ENCODE measurements around the gene PTPRC. TPM values are rescaled to one million over a fixed set of nuclear protein-coding genes. Genes with fewer than 3 reads are reported as not detected.

The PTPRC gene
- total and polyA plus RNA-seq, 2 donors = 130 to 490 TPM

GRCh38 chr1:198755715-198756114 is 116.9 kb downstream of the PTPRC start:
- no peak for DNase-seq (ENCODE audit: low read depth in 6 of 9, low spot score in 9 of 9)
- H3K27me3 ChIP-seq (ENCODE audit: control insufficient read depth in 2 of 2, insufficient read depth in 1 of 2, low read length in 1 of 2) = no peaks in the 10 kb centered on the region
- WGBS = 95% methylated on average over 2 of the region's 2 CpGs
- H3K4me3 ChIP-seq (ENCODE audit: low read length in 2 of 2) = no peak overlapping the region
- H3K9me3 ChIP-seq (ENCODE audit: control insufficient read depth in 2 of 2, insufficient read depth in 1 of 2, low read length in 1 of 2) = no peaks in the 10 kb centered on the region
- H3K27ac ChIP-seq (ENCODE audit: low read depth in 1 of 2, low read length in 1 of 2) = no peak overlapping the region
- no peaks in the 10 kb centered on the region for H3K4me1 ChIP-seq (ENCODE audit: control insufficient read depth in 2 of 2, insufficient read depth in 2 of 2, low read length in 2 of 2)
- H3K36me3 ChIP-seq (ENCODE audit: control insufficient read depth in 2 of 2, insufficient read depth in 2 of 2, low read length in 1 of 2) = peaks cover 20 to 51% of the 10 kb centered on the region in 2 donors

- Histone ChIP-seq H3K4me1 (ENCODE audit: control insufficient read depth in 2 of 2, insufficient read depth in 2 of 2, low read length in 2 of 2) (no peaks in the 10 kb centered on the region), H3K9me3 (ENCODE audit: control insufficient read depth in 2 of 2, insufficient read depth in 1 of 2, low read length in 1 of 2) (no peaks in the 10 kb centered on the region), H3K4me3 (ENCODE audit: low read length in 2 of 2) (no peak overlapping the region), H3K36me3 (ENCODE audit: control insufficient read depth in 2 of 2, insufficient read depth in 2 of 2, low read length in 1 of 2) (peaks cover 18 to 44% of the 10 kb centered on the region in 2 donors), H3K27me3 (ENCODE audit: control insufficient read depth in 2 of 2, insufficient read depth in 1 of 2, low read length in 1 of 2) (no peaks in the 10 kb centered on the region), H3K27ac (ENCODE audit: low read depth in 1 of 2, low read length in 1 of 2) (no peak overlapping the region)
- DNase-seq (ENCODE audit: low read depth in 6 of 9, low spot score in 9 of 9) = peak in 1 of 9 donors; percentile 27
Measured at GRCh38 chr1:198756470-198756869, 117.6 kb downstream of the PTPRC start.

- no peaks in the 10 kb centered on the region for H3K36me3 ChIP-seq (ENCODE audit: control insufficient read depth in 2 of 2, insufficient read depth in 2 of 2, low read length in 1 of 2)
- H3K4me3 ChIP-seq (ENCODE audit: low read length in 2 of 2) = no peak overlapping the region
- H3K27me3 ChIP-seq (ENCODE audit: control insufficient read depth in 2 of 2, insufficient read depth in 1 of 2, low read length in 1 of 2) = no peaks in the 10 kb centered on the region
- no peak overlapping the region for H3K27ac ChIP-seq (ENCODE audit: low read depth in 1 of 2, low read length in 1 of 2)
- H3K9me3 ChIP-seq (ENCODE audit: control insufficient read depth in 2 of 2, insufficient read depth in 1 of 2, low read length in 1 of 2) = no peaks in the 10 kb centered on the region
- DNase-seq (ENCODE audit: low read depth in 6 of 9, low spot score in 9 of 9) = no peak
- no peaks in the 10 kb centered on the region for H3K4me1 ChIP-seq (ENCODE audit: control insufficient read depth in 2 of 2, insufficient read depth in 2 of 2, low read length in 2 of 2)
- 97% methylated on average over 4 of the region's 4 CpGs for WGBS
Measured at GRCh38 chr1:198761859-198762616, 123.2 kb downstream of the PTPRC start.

GRCh38 chr1:198763298-198763714 is 124.5 kb downstream of the PTPRC start:
- Histone ChIP-seq H3K4me1 (ENCODE audit: control insufficient read depth in 2 of 2, insufficient read depth in 2 of 2, low read length in 2 of 2) (no peaks in the 10 kb centered on the region), H3K27ac (ENCODE audit: low read depth in 1 of 2, low read length in 1 of 2) (no peak overlapping the region), H3K27me3 (ENCODE audit: control insufficient read depth in 2 of 2, insufficient read depth in 1 of 2, low read length in 1 of 2) (no peaks in the 10 kb centered on the region), H3K36me3 (ENCODE audit: control insufficient read depth in 2 of 2, insufficient read depth in 2 of 2, low read length in 1 of 2) (no peaks in the 10 kb centered on the region), H3K9me3 (ENCODE audit: control insufficient read depth in 2 of 2, insufficient read depth in 1 of 2, low read length in 1 of 2) (no peaks in the 10 kb centered on the region), H3K4me3 (ENCODE audit: low read length in 2 of 2) (no peak overlapping the region)
- WGBS = 78% methylated on average over 1 of the region's 1 CpG
- no peak for DNase-seq (ENCODE audit: low read depth in 6 of 9, low spot score in 9 of 9)

GRCh38 chr1:198764748-198765147 is 125.9 kb downstream of the PTPRC start:
- Histone ChIP-seq H3K27ac (ENCODE audit: low read depth in 1 of 2, low read length in 1 of 2) (no peak overlapping the region), H3K4me1 (ENCODE audit: control insufficient read depth in 2 of 2, insufficient read depth in 2 of 2, low read length in 2 of 2) (peaks cover 1 to 3% of the 10 kb centered on the region in 2 donors), H3K9me3 (ENCODE audit: control insufficient read depth in 2 of 2, insufficient read depth in 1 of 2, low read length in 1 of 2) (no peaks in the 10 kb centered on the region), H3K27me3 (ENCODE audit: control insufficient read depth in 2 of 2, insufficient read depth in 1 of 2, low read length in 1 of 2) (no peaks in the 10 kb centered on the region), H3K36me3 (ENCODE audit: control insufficient read depth in 2 of 2, insufficient read depth in 2 of 2, low read length in 1 of 2) (no peaks in the 10 kb centered on the region), H3K4me3 (ENCODE audit: low read length in 2 of 2) (no peak overlapping the region)
- WGBS = 41% methylated on average over 2 of the region's 2 CpGs
- no peak for DNase-seq (ENCODE audit: low read depth in 6 of 9, low spot score in 9 of 9)

GRCh38 chr1:198765416-198765815 is 126.6 kb downstream of the PTPRC start:
- Histone ChIP-seq H3K27me3 (ENCODE audit: control insufficient read depth in 2 of 2, insufficient read depth in 1 of 2, low read length in 1 of 2) (no peaks in the 10 kb centered on the region), H3K9me3 (ENCODE audit: control insufficient read depth in 2 of 2, insufficient read depth in 1 of 2, low read length in 1 of 2) (no peaks in the 10 kb centered on the region), H3K36me3 (ENCODE audit: control insufficient read depth in 2 of 2, insufficient read depth in 2 of 2, low read length in 1 of 2) (no peaks in the 10 kb centered on the region), H3K27ac (ENCODE audit: low read depth in 1 of 2, low read length in 1 of 2) (no peak overlapping the region), H3K4me1 (ENCODE audit: control insufficient read depth in 2 of 2, insufficient read depth in 2 of 2, low read length in 2 of 2) (peaks cover 5 to 6% of the 10 kb centered on the region in 2 donors), H3K4me3 (ENCODE audit: low read length in 2 of 2) (no peak overlapping the region)
- no peak for DNase-seq (ENCODE audit: low read depth in 6 of 9, low spot score in 9 of 9)

GRCh38 chr1:198771563-198772153 is 132.8 kb downstream of the PTPRC start:
- WGBS = 57% methylated on average over 3 of the region's 3 CpGs

GRCh38 chr1:198772626-198773025 is 133.8 kb downstream of the PTPRC start:
- H3K27me3 ChIP-seq (ENCODE audit: control insufficient read depth in 2 of 2, insufficient read depth in 1 of 2, low read length in 1 of 2) = no peaks in the 10 kb centered on the region
- H3K4me1 ChIP-seq (ENCODE audit: control insufficient read depth in 2 of 2, insufficient read depth in 2 of 2, low read length in 2 of 2) = peaks cover 7 to 17% of the 10 kb centered on the region in 2 donors
- no peak overlapping the region for H3K27ac ChIP-seq (ENCODE audit: low read depth in 1 of 2, low read length in 1 of 2)
- DNase-seq (ENCODE audit: low read depth in 6 of 9, low spot score in 9 of 9) = no peak
- H3K4me3 ChIP-seq (ENCODE audit: low read length in 2 of 2) = no peak overlapping the region
- peaks cover 0 to 4% of the 10 kb centered on the region in 2 donors for H3K9me3 ChIP-seq (ENCODE audit: control insufficient read depth in 2 of 2, insufficient read depth in 1 of 2, low read length in 1 of 2)
- no peaks in the 10 kb centered on the region for H3K36me3 ChIP-seq (ENCODE audit: control insufficient read depth in 2 of 2, insufficient read depth in 2 of 2, low read length in 1 of 2)

More at GRCh38 chr1:198771563-198772153, 132.8 kb downstream of the PTPRC start:
- Histone ChIP-seq H3K9me3 (ENCODE audit: control insufficient read depth in 2 of 2, insufficient read depth in 1 of 2, low read length in 1 of 2) (peaks cover 0 to 4% of the 10 kb centered on the region in 2 donors), H3K36me3 (ENCODE audit: control insufficient read depth in 2 of 2, insufficient read depth in 2 of 2, low read length in 1 of 2) (no peaks in the 10 kb centered on the region), H3K4me1 (ENCODE audit: control insufficient read depth in 2 of 2, insufficient read depth in 2 of 2, low read length in 2 of 2) (peaks cover 7 to 17% of the 10 kb centered on the region in 2 donors), H3K27ac (ENCODE audit: low read depth in 1 of 2, low read length in 1 of 2) (no peak overlapping the region), H3K4me3 (ENCODE audit: low read length in 2 of 2) (no peak overlapping the region), H3K27me3 (ENCODE audit: control insufficient read depth in 2 of 2, insufficient read depth in 1 of 2, low read length in 1 of 2) (no peaks in the 10 kb centered on the region)
- DNase-seq (ENCODE audit: low read depth in 6 of 9, low spot score in 9 of 9) = peak; percentile 39 to 90 (median 71)

- no peak overlapping the region for H3K27ac ChIP-seq (ENCODE audit: low read depth in 1 of 2, low read length in 1 of 2)
- WGBS = 23% methylated on average over 1 of the region's 1 CpG
- no peaks in the 10 kb centered on the region for H3K36me3 ChIP-seq (ENCODE audit: control insufficient read depth in 2 of 2, insufficient read depth in 2 of 2, low read length in 1 of 2)
- no peaks in the 10 kb centered on the region for H3K27me3 ChIP-seq (ENCODE audit: control insufficient read depth in 2 of 2, insufficient read depth in 1 of 2, low read length in 1 of 2)
- H3K4me1 ChIP-seq (ENCODE audit: control insufficient read depth in 2 of 2, insufficient read depth in 2 of 2, low read length in 2 of 2) = peaks cover 7 to 17% of the 10 kb centered on the region in 2 donors
- H3K9me3 ChIP-seq (ENCODE audit: control insufficient read depth in 2 of 2, insufficient read depth in 1 of 2, low read length in 1 of 2) = peaks cover 0 to 4% of the 10 kb centered on the region in 2 donors
- no peak overlapping the region for H3K4me3 ChIP-seq (ENCODE audit: low read length in 2 of 2)
- no peak for DNase-seq (ENCODE audit: low read depth in 6 of 9, low spot score in 9 of 9)
Measured at GRCh38 chr1:198773030-198773429, 134.2 kb downstream of the PTPRC start.
